Astrocyte of the cerebellum (primary cell): ENCODE data around the gene HSPB1.

ENCODE experiments used
- DNase-seq: peaks from one replicate; pipeline ENCODE4 v3.0.0-alpha.2; 2011; ENCODE audit warnings: low read depth
- H3K4me3 ChIP-seq: 2 replicates; pipeline ENCODE4 v1.5.1; 2011; ENCODE audit warnings: mild to moderate bottlenecking, low read depth, low read length, moderate library complexity
- in situ Hi-C: cut with HindIII; loops from 2 replicates; pipeline ENCODE4 v1.10.0; 2017; ENCODE audit warnings: low sequenced_read_pairs
- TF ChIP-seq, protein P1 (sequence below): IDR thresholded peaks from 2 replicates; pipeline ENCODE4 v1.5.1; 2012; ENCODE audit warnings: low read length, low read depth, moderate library complexity, mild to moderate bottlenecking; ENCODE audit errors: missing control alignments

Gene HSPB1

DNA sequence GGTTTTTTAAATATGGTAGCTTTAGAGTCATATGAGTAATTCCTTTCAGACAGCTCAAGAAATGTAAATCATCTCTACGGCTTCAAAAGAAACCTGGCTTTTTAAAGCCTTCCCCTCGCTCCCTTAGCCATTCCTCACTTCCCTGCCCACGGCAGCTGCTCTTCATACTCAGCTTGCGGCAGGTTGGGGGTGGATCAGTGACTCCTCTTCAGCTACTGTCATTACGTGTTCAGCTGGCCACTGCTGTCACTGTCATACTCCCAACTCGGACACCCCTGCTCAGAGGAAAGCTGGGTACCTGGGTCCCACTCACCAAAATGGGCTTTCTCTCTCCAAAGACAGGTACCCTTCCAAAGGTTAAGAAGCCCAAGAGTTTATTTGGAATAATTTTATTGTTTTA is 49.7 kb downstream of the HSPB1 start:
- in situ Hi-C loops: no loop called here
- TF ChIP-seq, protein P1, sequence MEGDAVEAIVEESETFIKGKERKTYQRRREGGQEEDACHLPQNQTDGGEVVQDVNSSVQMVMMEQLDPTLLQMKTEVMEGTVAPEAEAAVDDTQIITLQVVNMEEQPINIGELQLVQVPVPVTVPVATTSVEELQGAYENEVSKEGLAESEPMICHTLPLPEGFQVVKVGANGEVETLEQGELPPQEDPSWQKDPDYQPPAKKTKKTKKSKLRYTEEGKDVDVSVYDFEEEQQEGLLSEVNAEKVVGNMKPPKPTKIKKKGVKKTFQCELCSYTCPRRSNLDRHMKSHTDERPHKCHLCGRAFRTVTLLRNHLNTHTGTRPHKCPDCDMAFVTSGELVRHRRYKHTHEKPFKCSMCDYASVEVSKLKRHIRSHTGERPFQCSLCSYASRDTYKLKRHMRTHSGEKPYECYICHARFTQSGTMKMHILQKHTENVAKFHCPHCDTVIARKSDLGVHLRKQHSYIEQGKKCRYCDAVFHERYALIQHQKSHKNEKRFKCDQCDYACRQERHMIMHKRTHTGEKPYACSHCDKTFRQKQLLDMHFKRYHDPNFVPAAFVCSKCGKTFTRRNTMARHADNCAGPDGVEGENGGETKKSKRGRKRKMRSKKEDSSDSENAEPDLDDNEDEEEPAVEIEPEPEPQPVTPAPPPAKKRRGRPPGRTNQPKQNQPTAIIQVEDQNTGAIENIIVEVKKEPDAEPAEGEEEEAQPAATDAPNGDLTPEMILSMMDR: no peak
- no peak overlapping the region for H3K4me3 ChIP-seq
- DNase-seq: no peak

DNA sequence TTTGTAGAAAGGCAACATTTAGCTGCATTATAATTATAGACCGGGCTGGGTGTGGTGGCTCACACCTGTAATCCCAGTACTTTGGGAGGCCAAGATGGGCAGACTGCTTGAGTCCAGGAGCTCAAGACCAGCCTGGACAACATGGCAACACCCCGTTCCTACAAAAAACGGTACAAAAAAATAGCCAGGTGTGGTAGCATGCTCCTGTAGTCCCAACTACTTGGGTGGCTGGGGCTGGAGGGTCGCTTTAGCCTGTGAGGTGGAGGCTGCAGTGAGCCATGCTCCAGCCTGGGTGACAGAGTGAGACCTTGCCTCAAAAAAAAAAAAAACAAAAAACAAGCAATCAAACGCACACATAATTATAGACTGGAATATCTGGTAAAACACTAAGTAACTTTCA is 51.3 kb downstream of the HSPB1 start:
- no peak overlapping the region for H3K4me3 ChIP-seq
- in situ Hi-C loops: no loop called here
- TF ChIP-seq, protein P1: no peak
- no peak for DNase-seq
